SK-N-SH treated with all-trans-retinoic acid at 6 μM for 48 hours (cell line): Measurements from ENCODE around the gene MRTFA.

Experiments used
- ATAC-seq: fragments of 200-7000 bp; cut with Tn5 transposase; 3 replicates; pipeline ENCODE4 v1.9.1; 2020; ENCODE audit warnings: mild to moderate bottlenecking, moderate library complexity
- ARNTL ChIP-seq: fragments of 450-650 bp; formaldehyde crosslinking; IDR thresholded peaks from 2 replicates; pipeline ENCODE4 v1.5.0; 2020; ENCODE audit warnings: low read depth, mild to moderate bottlenecking, moderate library complexity, borderline replicate concordance
- BACH2 ChIP-seq: fragments of 250-450 bp; sonication (Bioruptor Pico); IDR thresholded peaks from 2 replicates; pipeline ENCODE4 v1.9.0; 2021; ENCODE audit warnings: mild to moderate bottlenecking, borderline replicate concordance
- ESRRG ChIP-seq: fragments of 250-450 bp; sonication (Bioruptor Pico); IDR thresholded peaks from 2 replicates; pipeline ENCODE4 v1.6.1; 2021; ENCODE audit warnings: mild to moderate bottlenecking
- GLIS3 ChIP-seq: fragments of 250-450 bp; sonication (Bioruptor Pico); IDR thresholded peaks from 2 replicates; pipeline ENCODE4 v1.5.0; 2020; ENCODE audit warnings: mild to moderate bottlenecking, moderate library complexity
- ISL1 ChIP-seq: fragments of 250-450 bp; sonication (Bioruptor Pico); IDR thresholded peaks from 2 replicates; pipeline ENCODE4 v2.1.2; 2022; ENCODE audit warnings: mild to moderate bottlenecking, moderate library complexity
- OSR1 ChIP-seq: fragments of 250-450 bp; sonication (Bioruptor Pico); IDR thresholded peaks from 2 replicates; pipeline ENCODE4 v1.8.0; 2022; ENCODE audit warnings: moderate library complexity, mild to moderate bottlenecking, inconsistent platforms
- PPARA ChIP-seq: fragments of 250-450 bp; sonication (Bioruptor Pico); IDR thresholded peaks from 2 replicates; pipeline ENCODE4 v1.5.0; 2020; ENCODE audit warnings: mild to moderate bottlenecking, borderline replicate concordance
- SNAI2 ChIP-seq: fragments of 250-450 bp; sonication (Bioruptor Pico); IDR thresholded peaks from 2 replicates; pipeline ENCODE4 v1.5.0; 2020; ENCODE audit warnings: mild to moderate bottlenecking, moderate library complexity
- TCF4 ChIP-seq: fragments of 250-450 bp; sonication (Bioruptor Pico); IDR thresholded peaks from 2 replicates; pipeline ENCODE4 v1.8.0; 2021; ENCODE audit warnings: mild to moderate bottlenecking, moderate library complexity, borderline replicate concordance
- TOX ChIP-seq: fragments of 250-450 bp; sonication (Bioruptor Pico); IDR thresholded peaks from 2 replicates; pipeline ENCODE4 v1.8.0; 2021; ENCODE audit warnings: mild to moderate bottlenecking, moderate library complexity, borderline replicate concordance
- ZC3H10 ChIP-seq: fragments of 250-450 bp; sonication (Bioruptor Pico); IDR thresholded peaks from 2 replicates; pipeline ENCODE4 v1.5.1; 2021; ENCODE audit warnings: mild to moderate bottlenecking, moderate library complexity
- ZFP3 ChIP-seq: fragments of 250-450 bp; sonication (Bioruptor Pico); IDR thresholded peaks from 2 replicates; pipeline ENCODE4 v1.5.0; 2020; ENCODE audit warnings: mild to moderate bottlenecking, moderate library complexity
- ZFP30 ChIP-seq: fragments of 450-650 bp; formaldehyde crosslinking; IDR thresholded peaks from 2 replicates; pipeline ENCODE4 v1.5.0; 2022; ENCODE audit warnings: mild to moderate bottlenecking, moderate library complexity
- ZNF70 ChIP-seq: fragments of 450-650 bp; formaldehyde crosslinking; IDR thresholded peaks from 2 replicates; pipeline ENCODE4 v1.5.0; 2020; ENCODE audit warnings: mild to moderate bottlenecking, moderate library complexity
- ZNF8 ChIP-seq: fragments of 450-650 bp; formaldehyde crosslinking; IDR thresholded peaks from 2 replicates; pipeline ENCODE4 v1.5.0; 2020; ENCODE audit warnings: mild to moderate bottlenecking, moderate library complexity
- TF ChIP-seq, protein P1 (sequence below): fragments of 250-450 bp; sonication (Bioruptor Pico); IDR thresholded peaks from 2 replicates; pipeline ENCODE4 v1.5.1; 2020; ENCODE audit warnings: low read depth, mild to moderate bottlenecking, moderate library complexity
- TF ChIP-seq, protein P2 (sequence below): fragments of 250-450 bp; sonication (Bioruptor Pico); IDR thresholded peaks from 2 replicates; pipeline ENCODE4 v1.5.1; 2021; ENCODE audit warnings: mild to moderate bottlenecking, moderate library complexity
- TF ChIP-seq, protein P3 (sequence below): fragments of 250-450 bp; sonication (Bioruptor Pico); IDR thresholded peaks from 2 replicates; pipeline ENCODE4 v1.5.0; 2020; ENCODE audit warnings: mild to moderate bottlenecking, moderate library complexity

MRTFA gene

DNA sequence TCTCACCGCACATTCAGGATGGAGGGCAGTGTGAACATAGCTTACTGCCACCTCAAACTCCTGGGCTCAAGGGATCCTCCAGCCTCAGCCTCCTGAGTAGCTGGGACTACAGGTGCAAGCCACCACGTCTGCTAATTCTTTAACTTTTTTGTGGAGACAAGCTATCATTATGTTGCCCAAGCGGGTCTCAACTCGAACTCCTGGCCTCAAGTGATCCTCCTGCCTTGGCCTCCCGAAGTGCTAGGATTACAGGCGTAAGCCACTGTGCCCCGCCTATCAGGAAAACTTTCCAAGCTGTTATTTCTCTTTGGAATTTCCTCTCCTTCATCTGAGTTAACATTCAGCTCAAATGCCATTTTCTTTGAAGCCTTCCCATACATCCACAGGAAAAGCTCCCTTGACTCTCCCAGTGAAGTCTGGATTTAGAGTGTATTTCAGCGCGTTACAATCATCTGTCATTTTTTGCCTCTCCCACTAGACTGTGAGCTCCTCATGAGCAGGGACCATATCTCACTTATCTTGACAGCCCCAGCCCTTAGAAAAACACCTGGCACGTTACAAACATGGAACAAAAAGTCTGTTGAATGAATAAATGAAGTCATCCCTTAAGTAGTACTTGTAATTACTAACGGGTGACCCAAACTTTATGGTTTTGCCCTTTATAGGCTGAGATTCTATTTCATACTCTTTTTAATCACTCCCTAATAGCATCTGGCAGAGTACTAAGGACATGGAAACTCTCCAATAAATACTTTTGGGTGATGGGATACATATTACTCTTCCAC is 2.2 kb downstream of the MRTFA start:
- no peak for ATAC-seq
- no peak for TF ChIP-seq SNAI2 (CRISPR knock-in tag)
- no peak for TF ChIP-seq ARNTL (CRISPR knock-in tag)
- no peak for TF ChIP-seq TCF4 (CRISPR knock-in tag)
- TF ChIP-seq, protein P1, sequence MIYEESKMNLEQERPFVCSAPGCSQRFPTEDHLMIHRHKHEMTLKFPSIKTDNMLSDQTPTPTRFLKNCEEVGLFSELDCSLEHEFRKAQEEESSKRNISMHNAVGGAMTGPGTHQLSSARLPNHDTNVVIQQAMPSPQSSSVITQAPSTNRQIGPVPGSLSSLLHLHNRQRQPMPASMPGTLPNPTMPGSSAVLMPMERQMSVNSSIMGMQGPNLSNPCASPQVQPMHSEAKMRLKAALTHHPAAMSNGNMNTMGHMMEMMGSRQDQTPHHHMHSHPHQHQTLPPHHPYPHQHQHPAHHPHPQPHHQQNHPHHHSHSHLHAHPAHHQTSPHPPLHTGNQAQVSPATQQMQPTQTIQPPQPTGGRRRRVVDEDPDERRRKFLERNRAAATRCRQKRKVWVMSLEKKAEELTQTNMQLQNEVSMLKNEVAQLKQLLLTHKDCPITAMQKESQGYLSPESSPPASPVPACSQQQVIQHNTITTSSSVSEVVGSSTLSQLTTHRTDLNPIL (CRISPR knock-in tag): no peak
- TF ChIP-seq, all 23 proteins: peak for 0

DNA sequence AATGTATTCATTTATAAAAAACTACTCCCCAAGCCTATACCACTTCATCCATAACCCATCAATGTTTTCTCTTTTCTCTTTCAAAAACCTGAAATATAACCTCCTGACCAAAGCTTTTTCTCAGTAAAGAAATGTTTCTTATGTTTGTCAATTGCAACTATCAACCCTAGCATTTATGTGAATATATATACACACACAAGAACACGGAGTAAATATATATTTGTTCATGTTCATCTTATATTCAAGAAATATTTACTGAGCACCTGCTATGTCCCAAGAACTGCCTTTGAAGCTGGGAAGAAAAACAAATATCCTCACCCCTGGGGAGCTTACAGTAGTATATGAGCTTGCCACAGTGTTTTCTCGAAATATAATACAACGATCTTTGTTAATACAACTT is 3.5 kb downstream of the MRTFA start:
- TF ChIP-seq ZC3H10 (CRISPR knock-in tag) (no peak), ZFP3 (CRISPR knock-in tag) (no peak), ISL1 (CRISPR knock-in tag) (no peak), BACH2 (no peak), GLIS3 (CRISPR knock-in tag) (no peak), TOX (CRISPR knock-in tag) (no peak), SNAI2 (CRISPR knock-in tag) (no peak), ZNF8 (CRISPR knock-in tag) (no peak), OSR1 (CRISPR knock-in tag) (no peak)
- TF ChIP-seq, protein P2, sequence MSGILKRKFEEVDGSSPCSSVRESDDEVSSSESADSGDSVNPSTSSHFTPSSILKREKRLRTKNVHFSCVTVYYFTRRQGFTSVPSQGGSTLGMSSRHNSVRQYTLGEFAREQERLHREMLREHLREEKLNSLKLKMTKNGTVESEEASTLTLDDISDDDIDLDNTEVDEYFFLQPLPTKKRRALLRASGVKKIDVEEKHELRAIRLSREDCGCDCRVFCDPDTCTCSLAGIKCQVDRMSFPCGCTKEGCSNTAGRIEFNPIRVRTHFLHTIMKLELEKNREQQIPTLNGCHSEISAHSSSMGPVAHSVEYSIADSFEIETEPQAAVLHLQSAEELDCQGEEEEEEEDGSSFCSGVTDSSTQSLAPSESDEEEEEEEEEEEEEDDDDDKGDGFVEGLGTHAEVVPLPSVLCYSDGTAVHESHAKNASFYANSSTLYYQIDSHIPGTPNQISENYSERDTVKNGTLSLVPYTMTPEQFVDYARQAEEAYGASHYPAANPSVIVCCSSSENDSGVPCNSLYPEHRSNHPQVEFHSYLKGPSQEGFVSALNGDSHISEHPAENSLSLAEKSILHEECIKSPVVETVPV (CRISPR knock-in tag): no peak
- no peak for ATAC-seq

DNA sequence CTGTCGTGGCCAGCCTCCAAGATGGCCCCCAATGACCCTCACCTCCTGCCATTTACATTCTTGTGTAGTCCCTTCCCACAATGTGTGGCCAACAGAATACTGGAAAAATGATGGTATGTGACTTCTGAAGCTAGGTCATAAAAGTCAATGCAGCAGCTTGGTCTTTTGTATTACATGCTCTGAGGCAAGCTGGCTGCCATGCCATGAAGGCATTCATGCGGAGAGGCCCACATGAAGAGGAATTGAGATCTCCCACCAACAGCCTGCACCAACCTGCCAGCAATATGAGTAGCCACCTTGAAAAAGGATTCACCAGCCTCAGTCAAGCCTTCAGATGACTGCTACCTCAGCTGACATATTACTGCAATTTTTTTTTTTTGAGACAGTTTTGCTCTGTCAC is 4.6 kb downstream of the MRTFA start:
- TF ChIP-seq PPARA (CRISPR knock-in tag) (no peak), ARNTL (CRISPR knock-in tag) (no peak), ESRRG (no peak), ZC3H10 (CRISPR knock-in tag) (no peak), TOX (CRISPR knock-in tag) (no peak), ZNF70 (no peak), ZFP3 (CRISPR knock-in tag) (no peak), OSR1 (CRISPR knock-in tag) (no peak)
- TF ChIP-seq, protein P3, sequence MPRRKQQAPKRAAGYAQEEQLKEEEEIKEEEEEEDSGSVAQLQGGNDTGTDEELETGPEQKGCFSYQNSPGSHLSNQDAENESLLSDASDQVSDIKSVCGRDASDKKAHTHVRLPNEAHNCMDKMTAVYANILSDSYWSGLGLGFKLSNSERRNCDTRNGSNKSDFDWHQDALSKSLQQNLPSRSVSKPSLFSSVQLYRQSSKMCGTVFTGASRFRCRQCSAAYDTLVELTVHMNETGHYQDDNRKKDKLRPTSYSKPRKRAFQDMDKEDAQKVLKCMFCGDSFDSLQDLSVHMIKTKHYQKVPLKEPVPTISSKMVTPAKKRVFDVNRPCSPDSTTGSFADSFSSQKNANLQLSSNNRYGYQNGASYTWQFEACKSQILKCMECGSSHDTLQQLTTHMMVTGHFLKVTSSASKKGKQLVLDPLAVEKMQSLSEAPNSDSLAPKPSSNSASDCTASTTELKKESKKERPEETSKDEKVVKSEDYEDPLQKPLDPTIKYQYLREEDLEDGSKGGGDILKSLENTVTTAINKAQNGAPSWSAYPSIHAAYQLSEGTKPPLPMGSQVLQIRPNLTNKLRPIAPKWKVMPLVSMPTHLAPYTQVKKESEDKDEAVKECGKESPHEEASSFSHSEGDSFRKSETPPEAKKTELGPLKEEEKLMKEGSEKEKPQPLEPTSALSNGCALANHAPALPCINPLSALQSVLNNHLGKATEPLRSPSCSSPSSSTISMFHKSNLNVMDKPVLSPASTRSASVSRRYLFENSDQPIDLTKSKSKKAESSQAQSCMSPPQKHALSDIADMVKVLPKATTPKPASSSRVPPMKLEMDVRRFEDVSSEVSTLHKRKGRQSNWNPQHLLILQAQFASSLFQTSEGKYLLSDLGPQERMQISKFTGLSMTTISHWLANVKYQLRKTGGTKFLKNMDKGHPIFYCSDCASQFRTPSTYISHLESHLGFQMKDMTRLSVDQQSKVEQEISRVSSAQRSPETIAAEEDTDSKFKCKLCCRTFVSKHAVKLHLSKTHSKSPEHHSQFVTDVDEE (CRISPR knock-in tag): no peak
- no peak for ATAC-seq

DNA sequence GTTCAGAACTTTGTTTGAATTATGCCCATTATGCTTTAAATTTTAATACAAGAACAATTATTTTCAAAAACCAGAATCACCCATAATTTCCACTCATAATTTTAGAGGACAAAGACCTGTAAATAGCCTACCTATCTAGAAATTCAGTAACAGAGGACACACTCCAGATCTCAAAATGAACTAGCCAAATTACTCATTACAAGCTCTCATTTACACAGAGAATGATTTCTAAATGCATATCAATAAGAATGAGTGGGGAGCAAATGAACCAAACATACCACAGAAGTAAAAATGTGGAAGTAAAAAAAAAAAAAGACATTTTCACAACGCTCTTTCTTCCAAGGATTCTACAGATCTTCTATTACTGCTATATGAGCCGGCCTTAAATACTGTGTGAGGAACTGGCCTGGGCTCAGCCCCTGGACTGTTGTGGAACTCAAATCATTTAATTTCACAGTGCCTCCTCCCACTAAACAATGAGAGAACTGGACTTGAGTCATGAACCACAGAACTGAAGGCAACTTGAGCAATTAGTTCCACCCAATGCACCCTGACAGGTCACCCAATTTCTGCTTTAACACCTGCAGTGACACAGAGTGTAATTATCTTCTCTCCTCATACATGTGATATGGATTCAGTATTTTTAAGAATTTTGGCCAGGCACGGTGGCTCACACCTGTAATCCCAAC is 8.0 kb downstream of the MRTFA start:
- no peak for ATAC-seq
- TF ChIP-seq ARNTL (CRISPR knock-in tag) (no peak), TCF4 (CRISPR knock-in tag) (no peak), ESRRG (no peak), SNAI2 (CRISPR knock-in tag) (no peak)

DNA sequence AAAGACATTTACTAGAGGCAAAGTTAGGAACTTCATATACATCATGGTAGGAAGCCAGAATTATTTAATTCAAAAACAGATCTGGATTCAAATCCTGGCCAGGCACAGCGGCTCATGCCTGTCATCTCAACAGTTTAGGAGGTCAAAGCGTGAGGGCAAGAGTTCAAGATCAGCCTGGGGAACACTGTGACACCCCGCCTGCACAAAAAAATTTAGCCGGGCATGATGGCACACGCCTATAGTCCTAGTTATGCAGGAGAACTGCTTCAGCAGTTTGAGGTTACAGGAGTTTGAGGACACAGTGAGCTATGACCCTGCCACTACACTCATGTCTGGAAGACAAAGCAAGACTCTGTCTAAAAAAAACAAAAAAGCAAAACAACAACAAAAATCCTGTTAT is 8.9 kb downstream of the MRTFA start:
- no peak for ATAC-seq
- no peak for TF ChIP-seq ZFP30 (CRISPR knock-in tag)
- TF ChIP-seq, protein P2 (CRISPR knock-in tag): no peak
- TF ChIP-seq OSR1 (CRISPR knock-in tag): no peak
- no peak for TF ChIP-seq GLIS3 (CRISPR knock-in tag)
- no peak for TF ChIP-seq ZFP3 (CRISPR knock-in tag)
- TF ChIP-seq, protein P1 (CRISPR knock-in tag): no peak
- TF ChIP-seq ZNF8 (CRISPR knock-in tag): no peak
- no peak for TF ChIP-seq PPARA (CRISPR knock-in tag)
- TF ChIP-seq BACH2: no peak
- no peak for TF ChIP-seq ARNTL (CRISPR knock-in tag)
- TF ChIP-seq, protein P3 (CRISPR knock-in tag): no peak
- TF ChIP-seq ZNF70: no peak
